Pons (tissue), 1 donor: Measurements from ENCODE around the gene HIC1.

ENCODE experiments used
- DNase-seq: peaks from one replicate; pipeline ENCODE4 v3.0.0-alpha.2; 2016; ENCODE audit warnings: low spot score

HIC1 gene

DNA sequence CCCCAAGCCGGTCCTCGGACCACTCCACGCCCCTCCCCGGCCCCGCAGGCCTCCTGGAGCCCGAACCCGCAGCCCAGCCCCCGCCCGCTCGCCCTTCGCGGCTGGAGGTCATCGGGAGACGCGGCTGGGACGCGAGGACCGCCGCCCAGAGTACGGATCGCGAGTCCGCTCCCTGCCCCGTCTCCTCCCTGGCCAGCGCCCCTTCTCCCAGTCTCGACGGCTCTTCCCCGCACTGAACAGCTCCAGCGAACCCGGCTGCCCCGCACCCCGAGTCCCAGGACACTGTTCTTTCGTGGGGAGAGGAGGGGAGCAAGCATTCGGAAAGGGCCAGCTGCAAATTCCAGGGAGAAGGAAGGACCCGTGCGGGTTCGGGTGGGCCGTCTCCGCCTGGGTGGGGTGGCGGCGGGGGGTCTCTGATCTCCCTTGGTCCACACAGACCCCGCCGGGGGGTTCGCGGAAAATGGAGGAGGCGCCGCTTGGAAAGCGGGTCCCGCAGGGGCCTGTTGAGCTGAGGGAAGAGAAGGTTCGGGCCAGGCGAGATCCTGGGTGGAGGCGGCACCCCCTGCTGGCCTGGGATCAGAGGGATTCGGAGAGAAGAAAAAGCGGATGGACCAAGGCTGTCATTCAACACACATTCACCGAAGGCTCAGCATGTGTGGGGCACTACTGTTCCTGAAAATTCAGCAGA lies 29.1 kb upstream of the HIC1 start:
- DNase-seq: no peak

DNA sequence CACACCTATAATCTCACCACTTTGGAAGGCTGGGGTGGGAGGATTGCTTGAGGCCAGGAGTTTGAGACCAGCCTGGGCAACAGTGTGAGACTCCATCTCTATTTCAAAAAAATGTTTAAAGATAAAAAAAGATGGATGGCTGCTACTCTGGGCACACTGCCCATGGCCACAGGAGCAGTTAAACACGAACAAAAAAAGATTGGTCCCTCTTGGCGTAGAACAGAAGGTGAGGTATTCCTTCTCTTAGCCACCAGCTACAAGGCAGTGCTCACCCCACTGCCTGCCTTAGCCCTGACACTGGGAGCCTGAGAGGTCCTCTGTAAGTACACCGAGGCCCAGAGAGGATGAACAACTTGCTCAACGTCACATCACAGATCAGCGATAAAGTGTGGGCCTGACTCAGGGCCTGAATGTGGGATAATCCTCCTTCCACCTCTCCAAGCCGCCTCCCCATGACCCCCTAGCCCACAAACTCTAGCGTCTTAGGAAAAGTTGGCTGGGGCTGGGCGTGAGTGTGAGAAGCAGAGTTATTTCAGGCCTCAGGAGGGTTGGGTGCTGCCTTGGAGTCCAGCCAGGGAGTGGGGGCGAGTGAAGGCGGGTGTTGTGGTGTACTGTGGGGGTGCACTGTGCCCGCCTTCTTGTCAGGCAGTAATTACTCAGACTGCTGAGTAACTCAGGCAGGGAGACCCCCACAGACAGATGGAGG lies 27.2 kb upstream of the HIC1 start:
- DNase-seq: no peak

DNA sequence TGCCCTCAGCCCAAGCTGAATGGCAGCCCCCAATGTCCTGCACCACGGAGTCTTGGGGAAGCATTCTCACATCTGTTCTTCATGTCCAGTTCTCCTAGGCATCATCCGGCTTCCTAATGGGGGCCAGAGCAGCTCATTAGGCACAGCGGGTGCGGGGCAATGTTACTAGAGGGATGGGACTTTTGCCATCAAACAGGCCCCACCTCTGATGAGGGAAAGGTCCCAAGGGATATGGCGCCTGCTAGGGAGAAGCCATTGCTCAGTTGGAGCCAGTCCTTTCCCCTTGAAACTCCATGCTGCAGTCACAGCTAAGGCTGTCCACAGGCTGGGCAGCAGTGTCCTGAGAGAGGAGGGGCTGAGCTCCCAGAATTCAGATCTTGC lies 26.7 kb upstream of the HIC1 start:
- DNase-seq: no peak

DNA sequence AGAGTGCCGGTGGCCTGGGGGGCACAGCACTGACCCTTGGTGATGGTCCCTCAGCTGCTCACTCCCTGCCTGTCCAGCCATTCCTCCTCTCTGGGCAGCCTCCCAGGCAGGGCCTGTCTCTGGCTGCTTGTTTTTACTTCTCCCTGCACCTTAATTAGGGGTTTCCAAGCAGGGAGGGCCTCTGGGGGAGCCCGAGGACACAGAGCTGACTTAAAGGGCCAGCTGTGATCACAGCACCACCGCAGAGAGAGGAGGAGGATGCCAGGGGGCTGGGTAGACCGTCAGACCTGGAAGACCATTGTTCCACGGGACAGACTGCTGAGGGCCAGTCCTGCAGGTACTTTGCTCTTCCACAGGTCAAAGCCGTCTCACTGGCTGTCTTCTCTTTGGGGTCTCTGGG lies 26.2 kb upstream of the HIC1 start:
- no peak for DNase-seq

DNA sequence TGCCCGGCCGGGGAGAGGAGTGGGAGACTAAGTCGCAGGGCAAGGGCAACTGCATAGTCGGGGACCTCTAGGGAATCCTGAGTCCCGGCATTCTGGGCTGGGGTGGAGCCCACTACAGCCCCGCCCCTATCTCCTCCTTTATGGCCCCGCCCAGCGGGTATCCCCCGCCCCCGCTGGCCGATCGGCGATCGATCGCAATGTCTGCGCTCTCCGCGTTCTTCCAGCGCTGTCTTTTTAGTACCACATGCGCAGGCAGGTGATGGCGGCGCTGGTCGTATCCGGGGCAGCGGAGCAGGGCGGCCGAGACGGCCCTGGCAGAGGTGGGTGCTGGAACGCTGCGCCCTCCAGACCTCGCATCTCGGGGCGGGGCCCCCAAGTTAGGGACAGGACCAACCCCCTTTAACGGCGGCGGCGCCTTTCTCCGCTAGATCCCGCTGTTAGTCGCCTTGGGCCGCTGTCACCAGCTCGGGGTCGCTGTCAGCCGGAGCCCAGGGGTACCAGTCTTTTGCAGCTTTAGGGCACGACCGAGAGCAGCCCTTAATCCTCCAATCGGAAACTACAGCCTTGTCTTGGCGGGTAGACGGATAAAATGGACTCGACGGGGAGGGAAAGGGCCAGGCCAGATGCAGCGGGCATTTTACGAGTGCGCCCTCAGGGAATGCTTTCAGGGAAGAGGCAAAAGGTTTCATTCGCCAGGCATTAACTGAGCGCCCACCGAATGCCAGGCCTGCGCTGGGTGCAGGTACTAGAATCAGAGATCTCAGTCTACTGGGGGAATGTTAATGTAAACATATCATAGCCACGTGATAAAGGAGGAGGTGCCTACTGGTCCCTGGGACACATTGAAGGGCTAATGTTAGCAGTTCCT lies 24.8 kb upstream of the HIC1 start, which contains the start of gene DPH1:
TSS of gene DPH1 (plus strand) at position 243 of the 868 bp plus-strand sequence. CDS start at position 260, 17 bp downstream.
- peak; percentile 74 for DNase-seq

DNA sequence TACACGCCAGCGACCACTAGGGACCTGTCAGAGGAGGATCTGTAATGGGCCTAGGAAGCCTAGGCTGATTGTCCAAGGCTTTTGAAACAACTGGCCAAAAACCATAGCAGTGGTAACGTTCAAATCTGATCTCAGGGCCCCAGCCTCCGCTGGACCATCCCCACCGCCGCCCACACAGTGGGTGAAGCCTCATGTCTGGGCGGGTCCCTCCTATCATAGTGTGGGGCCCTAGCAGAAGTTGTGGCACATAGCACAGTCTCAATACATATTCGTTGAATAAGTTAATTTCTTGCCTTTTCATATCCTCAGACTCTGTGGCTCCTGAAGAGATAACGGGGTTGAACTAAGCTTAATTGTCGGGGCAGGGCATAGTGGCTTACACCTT lies 24.1 kb upstream of the HIC1 start:
- no peak for DNase-seq

DNA sequence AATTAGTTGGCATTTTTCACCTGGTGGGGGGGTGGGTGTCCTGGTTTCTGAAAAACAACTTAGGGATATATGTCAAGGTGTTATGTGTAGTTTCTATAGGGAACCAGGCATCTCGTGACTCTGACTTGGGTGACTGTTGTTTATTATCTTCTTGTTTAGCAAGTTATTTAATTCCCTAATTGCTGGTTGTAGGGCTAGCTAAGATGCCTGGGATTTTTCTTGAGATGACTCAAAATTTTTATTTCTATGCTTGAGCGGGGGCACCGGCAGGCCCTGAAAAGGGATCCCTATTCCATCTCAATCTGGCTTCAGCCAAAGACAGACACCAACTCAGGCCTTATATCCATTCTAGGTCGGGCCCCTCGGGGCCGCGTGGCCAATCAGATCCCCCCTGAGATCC lies 21.8 kb upstream of the HIC1 start:
- no peak for DNase-seq

DNA sequence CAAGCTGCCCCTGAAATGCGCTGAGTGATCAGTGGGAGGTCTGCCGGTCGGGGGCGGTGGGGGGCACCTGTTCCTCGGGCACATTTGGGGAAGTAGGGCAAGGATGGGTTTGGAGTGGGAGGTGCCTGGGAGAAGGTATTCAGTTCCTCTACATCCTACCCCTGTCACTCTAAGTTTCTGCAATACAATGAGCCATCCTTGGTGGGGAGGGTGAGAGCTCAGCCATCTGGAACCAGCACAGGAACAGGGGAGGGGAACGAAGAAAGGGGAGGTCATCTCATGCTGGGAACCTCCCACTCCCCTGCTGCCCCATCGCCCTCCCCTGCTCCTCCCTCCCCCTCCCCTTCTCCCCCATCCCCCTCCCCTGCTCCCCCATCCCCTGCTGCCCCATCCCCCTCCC lies 20.7 kb upstream of the HIC1 start:
- DNase-seq: no peak

DNA sequence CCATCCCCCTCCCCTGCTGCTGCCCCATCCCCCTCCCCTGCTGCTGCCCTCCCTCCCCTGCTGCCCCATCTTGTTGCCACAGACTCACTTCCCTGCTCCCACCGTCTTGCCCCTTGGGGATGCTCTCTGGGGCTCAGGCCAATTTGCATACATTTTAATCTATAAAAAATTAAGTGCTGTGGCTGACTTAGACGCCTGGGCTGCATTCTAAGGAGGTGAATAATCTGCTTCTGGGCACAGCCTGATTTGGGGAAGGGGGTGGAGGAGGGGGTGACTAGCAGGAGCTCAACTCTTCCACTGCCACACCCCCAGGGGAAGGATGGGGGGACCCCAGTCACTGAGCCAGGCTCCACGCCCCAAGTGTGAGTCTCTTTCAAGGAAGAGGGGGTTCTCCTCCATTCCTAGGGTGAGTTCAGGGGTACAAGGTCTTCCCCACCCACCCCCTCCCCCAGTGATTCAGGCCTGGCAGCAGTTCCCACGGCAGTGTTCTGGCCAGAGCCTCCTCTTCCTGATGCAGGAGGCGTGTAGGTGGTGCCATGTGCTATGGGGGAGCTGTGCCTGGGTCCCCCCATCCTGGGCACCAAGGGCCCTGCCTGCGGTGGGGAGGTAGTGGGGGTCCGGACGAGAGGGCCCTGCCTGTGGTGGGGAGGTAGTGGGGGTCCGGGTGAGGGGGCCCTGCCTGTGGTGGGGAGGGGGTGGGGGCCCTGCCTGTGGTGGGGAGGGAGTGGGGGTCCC lies 19.9 kb upstream of the HIC1 start:
- DNase-seq: no peak

DNA sequence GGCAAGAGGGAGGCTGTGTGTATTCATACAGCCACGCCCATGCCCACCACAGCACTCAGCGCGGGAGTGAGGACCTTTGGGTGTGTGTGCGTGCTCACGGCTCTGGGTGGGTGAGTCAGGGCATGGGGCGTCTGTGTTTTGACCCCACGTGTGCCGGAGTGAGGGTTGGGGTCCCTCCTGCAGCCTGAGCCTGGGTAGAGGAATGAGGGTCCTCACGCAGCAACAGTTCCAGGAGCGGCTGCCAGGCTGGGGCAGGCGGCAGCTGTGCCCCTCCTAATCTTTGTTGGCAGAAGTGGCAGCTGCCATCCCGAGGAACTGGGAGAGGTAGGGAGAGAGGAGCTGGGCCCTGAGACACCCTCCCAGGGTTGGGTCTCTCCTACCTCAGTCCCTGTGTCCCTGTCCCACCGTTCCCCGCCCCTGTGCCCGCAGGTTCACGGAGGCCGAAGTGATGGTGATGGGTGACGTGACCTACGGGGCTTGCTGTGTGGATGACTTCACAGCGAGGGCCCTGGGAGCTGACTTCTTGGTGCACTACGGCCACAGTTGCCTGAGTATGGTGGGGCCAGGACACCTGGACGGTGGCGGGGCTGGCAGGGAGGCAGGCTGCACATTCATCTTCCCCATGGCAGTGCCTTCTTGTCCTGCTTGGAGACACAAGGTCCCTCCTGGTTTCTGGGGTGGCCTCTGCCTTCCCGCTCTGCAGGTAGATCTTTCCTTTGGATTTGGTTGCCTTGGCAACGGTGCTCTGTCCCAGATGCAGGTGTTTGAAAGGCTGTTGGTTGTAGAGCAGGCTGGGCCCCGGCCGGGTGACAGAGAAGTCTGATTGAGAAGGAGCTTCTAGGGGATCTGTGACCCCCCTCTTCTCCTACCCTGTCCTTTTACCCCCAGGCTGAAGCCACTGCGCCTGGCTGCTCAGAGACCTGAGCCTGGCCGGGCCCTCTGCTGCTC lies 19.1 kb upstream of the HIC1 start:
- DNase-seq: no peak

DNA sequence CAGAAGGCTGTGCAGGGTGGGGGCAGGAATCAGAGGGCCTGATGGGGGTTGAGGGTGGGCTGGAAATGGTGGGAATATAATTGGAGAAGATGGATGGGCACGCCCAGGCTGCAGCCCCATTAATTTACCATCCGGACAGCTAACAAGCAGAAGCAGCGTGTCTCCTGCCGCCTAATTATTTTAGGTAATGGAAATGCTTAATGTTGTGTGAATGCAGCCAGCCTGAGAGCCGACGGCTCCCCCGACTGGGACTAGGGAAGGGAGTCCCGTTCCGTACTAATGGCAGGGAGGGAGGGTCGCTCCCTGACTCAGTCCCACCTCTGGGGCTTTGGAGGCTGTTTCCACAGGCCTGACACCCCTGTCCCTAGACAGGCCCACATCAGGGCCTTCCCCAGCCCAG lies 17.7 kb upstream of the HIC1 start:
- DNase-seq: no peak

DNA sequence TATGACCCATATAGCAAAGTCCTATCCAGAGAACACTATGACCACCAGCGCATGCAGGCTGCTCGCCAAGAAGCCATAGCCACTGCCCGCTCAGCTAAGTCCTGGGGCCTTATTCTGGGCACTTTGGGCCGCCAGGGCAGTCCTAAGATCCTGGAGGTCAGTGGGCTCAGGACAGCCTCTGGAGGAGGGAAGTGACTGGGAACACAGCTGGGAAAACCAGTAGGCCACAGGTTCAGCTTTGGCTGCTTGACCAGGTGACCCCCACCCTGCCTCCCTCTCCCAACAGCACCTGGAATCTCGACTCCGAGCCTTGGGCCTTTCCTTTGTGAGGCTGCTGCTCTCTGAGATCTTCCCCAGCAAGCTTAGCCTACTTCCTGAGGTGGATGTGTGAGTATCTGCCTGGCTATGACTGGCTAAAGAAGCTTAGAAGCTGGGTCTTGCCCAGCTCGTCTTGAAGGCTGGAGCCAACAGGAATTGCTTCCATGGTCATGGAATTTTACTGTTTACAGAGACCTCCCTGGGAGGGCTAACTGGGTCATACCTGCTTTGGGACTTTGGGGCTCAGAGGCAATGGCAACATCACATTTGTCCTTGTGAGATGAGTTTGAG lies 14.6 kb upstream of the HIC1 start:
- no peak for DNase-seq

DNA sequence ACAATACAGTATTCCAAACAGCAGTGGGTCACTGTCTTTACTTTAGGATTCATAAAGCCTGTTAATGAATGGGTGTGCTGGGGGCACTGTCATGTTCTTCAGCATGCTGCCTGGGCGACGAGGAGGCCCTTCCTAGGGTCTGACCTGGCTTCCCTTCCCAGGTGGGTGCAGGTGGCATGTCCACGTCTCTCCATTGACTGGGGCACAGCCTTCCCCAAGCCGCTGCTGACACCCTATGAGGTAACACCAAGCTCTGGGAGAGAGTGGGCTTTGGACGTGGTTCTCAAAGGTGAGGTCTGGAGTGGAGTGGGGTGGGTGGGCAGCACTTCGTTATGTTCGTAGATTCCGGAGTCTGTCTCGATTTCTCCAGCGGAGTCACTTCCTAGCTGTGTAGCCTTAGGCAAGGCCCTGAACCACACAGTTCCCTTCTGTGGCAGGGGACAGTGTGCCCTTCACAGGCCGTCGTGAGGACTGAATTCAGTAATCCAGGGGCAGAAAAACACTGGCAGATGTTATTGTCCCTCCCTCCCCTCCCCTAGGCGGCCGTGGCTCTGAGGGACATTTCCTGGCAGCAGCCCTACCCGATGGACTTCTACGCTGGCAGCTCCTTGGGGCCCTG lies 13.9 kb upstream of the HIC1 start:
- DNase-seq: no peak

DNA sequence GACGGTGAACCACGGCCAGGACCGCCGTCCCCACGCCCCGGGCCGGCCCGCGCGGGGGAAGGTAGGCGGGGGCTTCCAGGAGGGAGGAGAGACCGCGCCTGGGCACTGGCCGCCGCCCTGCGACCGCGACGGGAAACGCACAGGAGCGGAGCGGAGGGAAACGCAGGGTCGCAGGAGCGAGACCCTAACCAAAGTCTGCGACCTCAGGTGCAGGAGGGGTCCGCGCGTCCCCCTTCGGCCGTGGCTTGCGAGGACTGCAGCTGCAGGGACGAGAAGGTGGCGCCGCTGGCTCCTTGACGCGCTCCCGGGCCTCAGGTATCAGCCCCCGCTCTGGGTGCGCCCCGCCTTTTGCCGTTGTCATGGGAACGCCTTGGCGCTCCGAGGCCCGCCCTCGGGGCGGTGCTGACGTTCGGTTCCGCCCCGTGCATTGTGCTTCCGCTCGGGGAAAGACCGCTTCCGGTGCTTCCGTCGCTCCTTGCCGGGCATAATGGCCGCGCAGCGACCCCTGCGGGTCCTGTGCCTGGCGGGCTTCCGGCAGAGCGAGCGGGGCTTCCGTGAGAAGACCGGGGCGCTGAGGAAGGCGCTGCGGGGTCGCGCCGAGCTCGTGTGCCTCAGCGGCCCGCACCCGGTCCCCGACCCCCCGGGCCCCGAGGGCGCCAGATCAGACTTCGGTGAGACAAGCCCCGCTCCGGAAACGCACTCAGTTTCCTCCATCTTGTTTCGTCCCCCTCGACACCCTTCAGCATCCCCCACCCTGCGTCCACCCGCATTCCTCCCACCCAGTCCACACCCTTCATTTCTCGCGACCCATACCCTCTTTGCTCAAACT lies 13.1 kb upstream of the HIC1 start, which contains the start of gene OVCA2:
TSS of gene OVCA2 (plus strand) at position 462 of the 829 bp plus-strand sequence. CDS start at position 488, 26 bp downstream.
- peak; percentile 90 for DNase-seq

DNA sequence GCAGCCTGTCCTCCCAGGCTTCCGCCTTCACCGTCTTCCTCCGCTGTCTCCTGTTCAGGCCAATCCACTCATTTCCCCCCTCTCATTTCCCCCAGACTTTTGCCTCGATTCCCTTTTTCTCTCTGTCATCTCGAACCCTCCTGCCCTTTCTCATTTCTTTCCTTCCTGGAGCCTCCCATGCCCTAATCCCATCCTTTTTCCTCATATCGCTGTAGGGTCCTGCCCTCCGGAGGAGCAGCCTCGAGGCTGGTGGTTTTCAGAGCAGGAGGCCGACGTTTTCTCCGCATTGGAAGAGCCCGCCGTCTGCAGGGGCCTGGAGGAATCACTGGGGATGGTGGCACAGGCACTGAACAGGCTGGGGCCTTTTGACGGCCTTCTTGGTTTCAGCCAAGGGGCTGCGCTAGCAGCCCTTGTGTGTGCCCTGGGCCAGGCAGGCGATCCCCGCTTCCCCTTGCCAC lies 12.5 kb upstream of the HIC1 start:
- no peak for DNase-seq

DNA sequence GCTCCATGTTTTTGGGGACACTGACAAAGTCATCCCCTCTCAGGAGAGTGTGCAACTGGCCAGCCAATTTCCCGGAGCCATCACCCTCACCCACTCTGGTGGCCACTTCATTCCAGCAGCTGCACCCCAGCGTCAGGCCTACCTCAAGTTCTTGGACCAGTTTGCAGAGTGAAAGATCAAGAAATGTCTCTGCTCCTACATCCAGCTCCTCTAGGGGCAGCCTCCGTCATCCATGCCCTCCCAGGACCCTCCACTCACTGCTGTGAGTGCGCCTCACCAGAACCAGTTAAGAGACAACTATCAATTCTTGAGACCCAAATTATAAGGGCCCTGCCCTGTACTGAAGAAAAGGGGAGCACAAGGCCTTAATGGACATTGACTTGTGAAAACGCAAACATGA lies 12.0 kb upstream of the HIC1 start:
- DNase-seq: no peak

DNA sequence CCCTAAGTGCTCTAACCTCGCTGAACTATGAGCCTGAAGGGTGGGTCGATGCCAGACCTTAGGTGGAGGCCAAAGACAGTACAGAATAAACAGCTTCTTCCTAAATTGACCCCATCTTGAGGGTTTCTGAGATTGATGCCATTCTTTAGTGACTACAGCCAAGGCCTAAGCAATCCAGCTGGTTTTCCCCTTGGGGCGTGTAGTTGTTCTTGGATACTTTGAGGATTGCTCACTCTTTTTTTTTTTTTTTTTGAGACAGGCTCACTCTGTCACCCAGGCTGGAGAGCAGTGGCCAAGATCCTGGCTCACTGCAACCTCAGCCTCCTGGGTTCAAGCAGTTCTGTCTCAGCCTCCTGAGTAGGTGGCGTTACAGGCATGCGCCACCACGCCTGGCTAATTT lies 11.1 kb upstream of the HIC1 start:
- no peak for DNase-seq

DNA sequence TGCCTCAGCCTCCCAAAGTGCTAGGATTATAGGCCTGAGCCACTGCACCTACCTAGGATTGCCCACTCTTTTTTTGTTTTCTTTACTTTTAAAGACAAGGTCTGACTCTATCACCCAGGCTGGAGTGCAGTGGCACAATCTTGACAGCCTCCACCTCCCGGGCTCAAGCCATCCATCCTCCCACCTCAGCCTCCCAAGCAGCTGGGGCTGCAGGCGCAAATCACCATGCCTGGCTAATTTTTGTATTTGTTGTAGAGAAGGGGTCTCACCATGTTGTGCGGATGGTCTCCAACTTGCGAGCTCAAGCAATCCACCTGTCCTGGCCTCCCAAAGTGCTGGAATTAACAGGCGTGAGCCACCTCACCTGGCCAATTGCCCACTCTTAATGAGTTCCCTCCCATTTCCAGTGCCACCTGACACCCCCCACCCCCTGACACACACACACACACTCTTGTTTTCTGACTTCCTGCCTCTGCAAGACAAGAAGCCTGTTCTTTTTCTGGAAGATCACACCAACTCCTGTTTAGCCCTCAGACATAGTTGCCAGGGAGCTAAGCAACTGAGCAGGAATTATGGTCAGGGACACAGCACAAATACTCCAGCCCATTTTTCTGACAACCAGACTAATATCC lies 10.5 kb upstream of the HIC1 start:
- no peak for DNase-seq

DNA sequence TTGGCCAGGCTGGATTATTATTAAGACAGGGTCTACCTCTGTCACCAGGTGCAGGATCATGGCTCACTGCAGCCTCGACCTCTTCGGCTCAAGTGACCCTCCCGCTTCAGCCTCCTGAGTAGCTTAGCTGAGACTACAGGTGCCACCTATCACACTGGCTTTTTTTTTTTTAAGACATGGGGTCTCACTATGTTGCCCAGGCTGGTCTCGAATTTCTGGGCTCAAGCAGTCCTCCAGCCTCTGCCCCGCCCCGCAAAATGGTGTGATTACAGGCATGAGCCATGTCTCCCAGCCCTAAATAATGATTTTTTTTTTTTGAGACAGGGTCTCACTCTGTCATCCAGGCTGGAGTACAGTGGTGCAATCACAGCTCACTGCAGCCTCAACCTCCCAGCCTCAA lies 7.3 kb upstream of the HIC1 start:
- no peak for DNase-seq
